GM13977 (cell line): ENCODE measurements around the gene ZNF138.

Experiments
- DNase-seq: peaks from one replicate; pipeline ENCODE4 v3.0.0; 2012; ENCODE audit warnings: low spot score
- in situ Hi-C: fragments of 300-500 bp; cut with MboI; formaldehyde crosslinking; loops from one replicate; pipeline ENCODE4 v1.12.0; 2022; ENCODE audit warnings: low sequenced_read_pairs, low pct_unique_long_range_greater_than_20kb, mixed read lengths, inconsistent platforms; ENCODE audit not compliant: unreplicated experiment
- TF ChIP-seq, protein P1 (sequence below): IDR thresholded peaks from 2 replicates; pipeline ENCODE4 v1.5.1; 2012; ENCODE audit warnings: mild to moderate bottlenecking, control low read depth; ENCODE audit not compliant: insufficient read depth; ENCODE audit errors: extremely low read depth, missing control alignments

ZNF138 gene

GRCh38 chr7:64871761-64872160, 77.5 kb downstream of the ZNF138 start:
- TF ChIP-seq, protein P1, sequence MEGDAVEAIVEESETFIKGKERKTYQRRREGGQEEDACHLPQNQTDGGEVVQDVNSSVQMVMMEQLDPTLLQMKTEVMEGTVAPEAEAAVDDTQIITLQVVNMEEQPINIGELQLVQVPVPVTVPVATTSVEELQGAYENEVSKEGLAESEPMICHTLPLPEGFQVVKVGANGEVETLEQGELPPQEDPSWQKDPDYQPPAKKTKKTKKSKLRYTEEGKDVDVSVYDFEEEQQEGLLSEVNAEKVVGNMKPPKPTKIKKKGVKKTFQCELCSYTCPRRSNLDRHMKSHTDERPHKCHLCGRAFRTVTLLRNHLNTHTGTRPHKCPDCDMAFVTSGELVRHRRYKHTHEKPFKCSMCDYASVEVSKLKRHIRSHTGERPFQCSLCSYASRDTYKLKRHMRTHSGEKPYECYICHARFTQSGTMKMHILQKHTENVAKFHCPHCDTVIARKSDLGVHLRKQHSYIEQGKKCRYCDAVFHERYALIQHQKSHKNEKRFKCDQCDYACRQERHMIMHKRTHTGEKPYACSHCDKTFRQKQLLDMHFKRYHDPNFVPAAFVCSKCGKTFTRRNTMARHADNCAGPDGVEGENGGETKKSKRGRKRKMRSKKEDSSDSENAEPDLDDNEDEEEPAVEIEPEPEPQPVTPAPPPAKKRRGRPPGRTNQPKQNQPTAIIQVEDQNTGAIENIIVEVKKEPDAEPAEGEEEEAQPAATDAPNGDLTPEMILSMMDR = no peak
- in situ Hi-C loops = no loop called here
- DNase-seq = no peak

GRCh38 chr7:64872351-64873154, 78.3 kb downstream of the ZNF138 start:
- in situ Hi-C loops = no loop called here
- TF ChIP-seq, protein P1 = no peak
- no peak for DNase-seq

DNA sequence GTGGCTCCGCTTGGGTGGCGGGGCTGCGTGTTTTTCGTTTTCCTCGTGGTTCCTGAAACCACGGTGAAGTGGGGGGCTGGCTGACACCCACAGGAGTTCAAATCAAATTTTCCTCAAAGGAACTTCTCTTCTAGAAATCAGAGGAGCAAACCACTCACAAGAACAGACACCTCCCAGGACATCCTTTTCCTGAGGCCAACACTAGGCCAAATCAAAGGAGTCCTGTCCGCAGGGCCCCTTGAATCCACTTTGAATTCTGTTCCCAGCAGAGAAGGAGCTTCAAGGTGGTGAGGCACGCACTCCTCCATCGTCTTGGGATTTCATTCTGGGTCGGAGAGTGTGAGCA, 78.9 kb downstream of the ZNF138 start:
- in situ Hi-C loops = no loop called here
- TF ChIP-seq, protein P1 = no peak
- DNase-seq = no peak

- DNase-seq = peak; percentile 16
- TF ChIP-seq, protein P1 = no peak
- in situ Hi-C loops = no loop called here
Measured at GRCh38 chr7:64873517-64873916, 79.3 kb downstream of the ZNF138 start.

GRCh38 chr7:64874114-64874513, 79.9 kb downstream of the ZNF138 start:
- DNase-seq = no peak
- in situ Hi-C loops = no loop called here

GRCh38 chr7:64874562-64875250, 80.5 kb downstream of the ZNF138 start:
- TF ChIP-seq, protein P1 = no peak
- in situ Hi-C loops = no loop called here
- DNase-seq = no peak

More at GRCh38 chr7:64874114-64874513, 79.9 kb downstream of the ZNF138 start:
- TF ChIP-seq, protein P1 = no peak
